ENCODE results near the gene PIP4K2B.

The PIP4K2B gene

GRCh38 chr17:38725066-38725465 is 74.3 kb downstream of the PIP4K2B start:
- TF ChIP-seq POLR2A (IDR thresholded peaks at IDR 0.05; ENCODE audit: extremely low read depth, insufficient read length) (no peak), MYC (IDR thresholded peaks at IDR 0.05; ENCODE audit: low read depth, low read length) (no peak), MAX (IDR thresholded peaks at IDR 0.05; ENCODE audit: low read depth, low read length) (no peak), CTCF (IDR thresholded peaks at IDR 0.05; ENCODE audit: low read depth, low read length) (no peak)
- DNase-seq (ENCODE audit: low read depth): no peak
- no peak overlapping the region for H3K4me3 ChIP-seq (ENCODE audit: low read depth, low read length)

GRCh38 chr17:38724337-38724988 is 74.9 kb downstream of the PIP4K2B start:
- no peak overlapping the region for H3K4me3 ChIP-seq (ENCODE audit: low read depth, low read length)
- DNase-seq (ENCODE audit: low read depth): no peak
- TF ChIP-seq POLR2A (IDR thresholded peaks at IDR 0.05; ENCODE audit: extremely low read depth, insufficient read length) (no peak), MAX (IDR thresholded peaks at IDR 0.05; ENCODE audit: low read depth, low read length) (no peak), MYC (IDR thresholded peaks at IDR 0.05; ENCODE audit: low read depth, low read length) (no peak), CTCF (IDR thresholded peaks at IDR 0.05; ENCODE audit: low read depth, low read length) (no peak)

- no peak for DNase-seq (ENCODE audit: low read depth)
- no peak overlapping the region for H3K4me3 ChIP-seq (ENCODE audit: low read depth, low read length)
- TF ChIP-seq MAX (IDR thresholded peaks at IDR 0.05; ENCODE audit: low read depth, low read length): no peak
- no peak for TF ChIP-seq CTCF (IDR thresholded peaks at IDR 0.05; ENCODE audit: low read depth, low read length)
- TF ChIP-seq MYC (IDR thresholded peaks at IDR 0.05; ENCODE audit: low read depth, low read length): no peak
- no peak for TF ChIP-seq POLR2A (IDR thresholded peaks at IDR 0.05; ENCODE audit: extremely low read depth, insufficient read length)
Observed at GRCh38 chr17:38721802-38722201, 77.6 kb downstream of the PIP4K2B start.

- TF ChIP-seq POLR2A (IDR thresholded peaks at IDR 0.05; ENCODE audit: extremely low read depth, insufficient read length) (no peak), MYC (IDR thresholded peaks at IDR 0.05; ENCODE audit: low read depth, low read length) (no peak), CTCF (IDR thresholded peaks at IDR 0.05; ENCODE audit: low read depth, low read length) (no peak), MAX (IDR thresholded peaks at IDR 0.05; ENCODE audit: low read depth, low read length) (no peak)
- DNase-seq (ENCODE audit: low read depth): no peak
- H3K4me3 ChIP-seq (ENCODE audit: low read depth, low read length): no peak overlapping the region
Observed at GRCh38 chr17:38720941-38721340, 78.4 kb downstream of the PIP4K2B start.

GRCh38 chr17:38719943-38720641 is 79.3 kb downstream of the PIP4K2B start:
- TF ChIP-seq MAX (IDR thresholded peaks at IDR 0.05; ENCODE audit: low read depth, low read length) (no peak), POLR2A (IDR thresholded peaks at IDR 0.05; ENCODE audit: extremely low read depth, insufficient read length) (no peak), MYC (IDR thresholded peaks at IDR 0.05; ENCODE audit: low read depth, low read length) (no peak), CTCF (IDR thresholded peaks at IDR 0.05; ENCODE audit: low read depth, low read length) (no peak)
- no peak overlapping the region for H3K4me3 ChIP-seq (ENCODE audit: low read depth, low read length)
- DNase-seq (ENCODE audit: low read depth): no peak
